Femur (tissue), 1 donor: ENCODE data around the gene CD59.
"Not testable (repeated sequence)": the region's sequence is repeated elsewhere in the genome, so short reads cannot be mapped to it uniquely, and the experiment has no call there.

Source experiments
- DNase-seq: peaks from one replicate; pipeline ENCODE4 v3.0.0-alpha.2; 2017

Gene CD59

DNA sequence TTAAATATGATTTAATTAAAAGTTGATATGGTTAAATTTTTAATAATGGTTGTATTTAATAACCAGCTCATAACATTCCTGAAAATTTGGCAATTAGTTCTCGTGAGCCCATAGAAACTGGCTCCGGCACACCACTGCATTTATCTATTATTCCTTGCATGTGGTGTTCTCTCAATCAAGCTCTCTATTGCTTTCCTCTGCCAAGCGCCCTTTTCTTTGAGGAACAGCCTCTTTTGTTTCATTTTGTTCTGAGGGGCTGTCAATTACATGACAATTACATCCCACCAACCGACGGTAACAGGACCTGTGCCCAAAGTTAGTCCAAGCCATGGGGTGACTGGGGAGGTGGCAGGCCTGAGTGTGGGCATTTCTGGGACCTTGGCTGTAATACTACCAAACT lies 43.7 kb downstream of the CD59 start:
- no peak for DNase-seq

DNA sequence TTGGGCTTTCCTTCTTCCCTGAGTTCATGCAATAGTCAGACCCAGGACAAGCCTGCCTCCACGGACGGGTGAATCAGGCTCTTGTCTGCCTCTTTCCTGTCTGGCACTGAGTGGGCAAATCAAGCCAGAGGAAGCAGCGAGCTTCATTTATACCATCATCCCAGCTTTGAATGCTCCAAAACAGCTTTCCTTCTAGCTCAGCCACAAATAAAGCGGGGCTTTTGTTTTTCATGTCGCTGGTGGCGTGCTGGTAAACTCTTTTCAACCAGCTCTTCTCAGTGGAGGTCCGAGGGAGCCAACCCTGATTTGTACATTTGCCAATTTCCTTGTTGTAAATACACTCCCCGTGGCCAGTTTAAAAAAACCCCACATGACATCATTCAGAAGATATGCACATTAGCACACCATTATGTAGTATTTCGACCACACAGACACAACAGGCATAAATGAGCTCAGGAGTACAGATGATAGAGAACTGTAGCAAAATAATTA lies 44.2 kb downstream of the CD59 start:
- peak; percentile 69 for DNase-seq

DNA sequence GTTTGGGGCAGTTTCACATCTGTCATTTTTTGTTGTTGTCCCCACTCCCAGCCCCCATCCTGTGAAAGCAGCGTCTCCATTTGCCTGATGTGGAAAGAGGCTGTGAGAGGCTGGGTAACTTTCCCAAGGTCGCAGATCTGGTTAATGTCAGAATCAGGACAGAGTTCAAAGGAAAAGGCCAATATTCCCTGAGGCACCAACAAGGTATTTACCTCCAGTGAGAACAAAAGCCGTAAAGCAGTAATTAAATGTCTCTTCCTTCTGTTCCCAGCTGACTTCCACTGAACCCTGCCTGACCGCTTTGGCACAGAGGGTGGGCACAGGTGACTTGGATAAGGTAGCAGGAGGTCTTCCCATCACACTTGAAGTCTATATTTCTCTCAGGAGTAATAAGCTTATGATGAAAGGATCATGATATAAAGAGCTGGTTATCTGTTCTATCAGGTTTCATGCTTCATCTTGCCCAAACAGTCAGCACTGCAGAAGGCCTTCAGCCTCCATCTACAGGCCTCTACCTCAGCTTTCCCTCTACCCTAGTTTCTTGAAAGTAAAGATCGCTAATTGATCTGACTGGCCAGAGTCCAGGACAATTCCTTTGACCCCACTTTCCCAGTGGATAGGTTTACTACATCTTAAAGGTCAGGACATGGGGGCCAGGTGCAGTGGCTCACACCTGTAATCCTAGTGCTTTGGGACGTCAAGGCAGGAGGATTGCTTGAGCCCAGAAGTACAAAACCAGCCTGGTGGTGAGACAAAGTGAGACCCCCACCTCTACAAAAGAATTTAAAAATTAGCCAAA lies 45.0 kb downstream of the CD59 start:
- no peak for DNase-seq

DNA sequence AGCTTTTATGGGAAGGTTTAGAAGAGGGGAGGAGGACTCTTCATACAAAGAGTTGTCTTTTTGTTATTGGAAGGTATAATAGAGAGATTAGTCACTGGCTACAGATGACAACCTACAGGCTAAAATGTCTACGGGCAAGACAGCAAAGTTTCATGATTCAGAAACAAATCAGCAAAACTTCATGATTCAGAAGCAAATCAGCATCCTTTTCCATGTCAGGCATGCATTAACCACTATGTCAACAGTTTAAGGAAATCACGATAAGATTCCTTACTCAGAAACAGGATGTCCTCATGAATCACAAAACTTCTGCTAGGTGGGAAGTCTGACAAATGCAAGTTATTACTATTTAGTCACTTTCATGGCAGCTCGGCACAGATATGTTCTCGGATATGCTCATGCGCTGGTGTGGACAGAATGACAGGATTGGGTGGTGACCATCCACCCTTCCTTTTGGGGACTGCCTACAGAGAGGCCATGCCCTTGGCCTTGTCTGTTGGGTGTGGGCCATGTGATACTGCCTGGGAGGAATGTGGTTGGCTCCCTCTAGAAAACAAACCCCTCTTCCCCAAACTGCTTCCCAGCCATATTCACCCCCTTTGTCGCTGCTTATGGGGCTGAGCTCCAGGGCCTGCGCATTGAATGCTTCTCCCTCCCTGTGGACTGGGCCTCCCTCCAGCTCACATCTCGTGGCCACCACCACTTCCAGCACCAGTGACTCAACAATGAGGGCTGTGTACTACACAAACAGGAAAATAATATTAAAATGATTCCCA lies 45.7 kb downstream of the CD59 start:
- no peak for DNase-seq

DNA sequence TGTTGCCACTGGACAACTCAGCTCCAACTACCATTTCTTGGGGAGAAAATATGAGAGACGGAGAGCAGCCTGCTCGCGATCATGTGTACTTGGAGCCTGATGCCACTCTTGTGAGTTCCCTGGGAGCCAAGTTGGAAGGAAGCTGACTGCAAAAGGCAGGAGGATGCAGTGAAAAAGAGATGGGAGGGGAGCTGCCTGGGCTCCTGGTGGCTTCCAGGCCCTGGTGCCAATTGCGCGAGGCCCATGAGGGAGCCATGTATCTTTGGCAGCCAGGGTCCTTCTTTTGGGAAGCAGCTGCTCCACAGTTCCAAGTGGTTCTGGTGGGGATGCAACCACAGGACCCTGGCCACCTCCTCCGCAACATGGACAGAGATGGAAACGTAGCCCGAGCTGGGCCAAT lies 46.7 kb downstream of the CD59 start:
- DNase-seq, result no peak

DNA sequence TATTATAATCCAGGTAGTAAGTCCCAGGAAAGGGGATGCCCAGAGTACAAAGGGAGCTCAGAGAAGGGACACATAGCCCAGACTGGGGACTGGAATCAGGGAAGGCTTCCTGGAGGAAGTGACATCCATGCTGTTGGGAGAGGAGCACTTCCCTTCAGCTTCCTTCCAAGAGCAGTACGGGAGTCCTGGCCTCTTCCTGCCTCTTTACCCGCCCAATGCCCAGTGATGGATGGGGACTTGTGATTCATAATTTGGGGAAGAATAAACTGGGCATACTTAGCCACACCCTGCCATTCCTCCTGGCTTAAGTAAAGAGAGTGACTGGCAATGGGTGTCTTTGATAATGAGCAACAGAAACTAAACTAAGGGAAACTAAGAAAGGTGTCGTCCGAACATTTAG lies 47.1 kb downstream of the CD59 start:
- no peak for DNase-seq

DNA sequence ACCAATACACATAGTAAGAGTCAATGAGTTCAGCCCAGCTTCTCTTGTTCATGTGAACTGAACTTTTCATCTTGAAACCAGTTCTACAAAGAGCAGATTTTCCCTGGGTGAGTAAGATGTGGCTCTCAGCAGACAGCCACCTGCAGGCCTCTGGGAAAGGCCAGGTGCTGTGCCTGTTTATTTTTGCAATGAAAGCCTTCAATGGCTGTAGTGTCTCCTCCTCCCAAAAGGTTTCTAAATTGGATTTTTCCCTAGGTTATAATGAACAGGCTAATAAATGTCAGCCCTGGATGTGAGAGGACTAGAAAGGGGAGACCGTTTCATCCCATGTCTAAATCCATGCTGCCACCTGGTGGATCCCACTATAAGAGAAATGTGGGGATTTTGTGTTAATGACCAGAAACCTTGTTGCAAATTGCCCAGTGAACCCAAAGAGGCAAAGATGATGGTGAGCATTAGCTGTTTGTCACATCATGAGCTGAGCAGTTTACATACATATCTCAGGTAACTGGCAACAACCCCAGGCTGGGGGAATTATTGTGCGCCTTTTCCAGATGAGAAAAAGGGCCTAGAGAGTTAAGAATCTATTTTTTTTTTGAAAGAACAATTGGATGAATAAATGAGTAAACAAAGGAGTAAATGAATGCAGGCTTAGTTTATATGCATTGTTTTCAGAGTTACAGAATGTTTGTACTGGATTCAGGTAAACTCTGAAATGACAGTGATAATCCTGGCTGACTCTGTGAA lies 48.3 kb downstream of the CD59 start:
- peak; percentile 53 for DNase-seq

DNA sequence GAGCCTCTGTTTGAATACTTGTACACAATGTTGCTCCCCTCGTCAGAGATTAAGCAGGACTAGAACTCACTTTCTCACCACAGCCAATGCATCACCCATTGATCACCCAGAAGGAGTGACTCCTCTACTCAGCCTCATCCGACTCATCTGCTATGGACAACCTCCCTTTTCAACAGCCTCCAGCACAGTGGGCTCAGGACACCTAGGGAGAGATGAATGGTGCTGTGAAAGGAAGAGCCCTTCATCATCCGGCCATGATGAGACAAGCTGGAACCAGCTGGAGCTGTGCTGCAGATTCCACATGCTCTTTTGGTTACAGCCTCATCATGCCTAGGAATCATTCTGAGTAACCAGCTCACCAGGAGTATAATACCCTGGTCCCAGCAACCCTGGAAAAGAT lies 51.1 kb downstream of the CD59 start:
- DNase-seq, result no peak

DNA sequence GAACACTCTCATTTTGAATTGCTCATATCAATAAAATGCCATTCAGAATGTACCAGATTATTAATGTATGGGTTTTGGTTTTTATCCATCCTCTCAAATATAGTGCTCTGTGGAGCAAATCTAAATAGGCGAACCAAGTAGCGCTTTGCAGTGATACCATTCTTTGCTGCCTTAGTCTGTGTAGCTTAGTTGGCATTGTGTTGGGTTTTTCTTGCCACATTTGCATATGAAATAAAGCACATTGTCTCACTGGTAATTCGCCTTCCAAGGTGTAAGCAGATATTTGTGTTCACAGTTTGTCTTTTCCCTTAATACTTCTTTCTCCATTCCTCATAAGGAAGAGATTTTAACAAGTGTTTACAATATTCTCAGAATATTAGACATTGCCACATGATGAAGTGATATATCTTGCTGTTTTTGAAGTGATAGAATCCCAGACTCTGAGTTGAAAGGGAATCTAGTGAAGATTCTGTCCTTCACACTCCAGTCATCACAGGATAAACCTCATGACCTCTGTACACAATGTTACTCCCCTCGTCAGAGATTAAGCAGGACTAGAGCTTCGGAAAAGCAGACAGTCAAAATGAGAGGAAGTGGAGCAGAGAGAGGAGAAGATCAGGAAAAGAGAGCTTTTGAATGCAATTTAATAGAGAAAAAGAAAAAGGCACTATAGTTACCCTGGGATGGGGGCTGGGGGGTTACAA lies 52.1 kb downstream of the CD59 start:
- DNase-seq, result no peak

DNA sequence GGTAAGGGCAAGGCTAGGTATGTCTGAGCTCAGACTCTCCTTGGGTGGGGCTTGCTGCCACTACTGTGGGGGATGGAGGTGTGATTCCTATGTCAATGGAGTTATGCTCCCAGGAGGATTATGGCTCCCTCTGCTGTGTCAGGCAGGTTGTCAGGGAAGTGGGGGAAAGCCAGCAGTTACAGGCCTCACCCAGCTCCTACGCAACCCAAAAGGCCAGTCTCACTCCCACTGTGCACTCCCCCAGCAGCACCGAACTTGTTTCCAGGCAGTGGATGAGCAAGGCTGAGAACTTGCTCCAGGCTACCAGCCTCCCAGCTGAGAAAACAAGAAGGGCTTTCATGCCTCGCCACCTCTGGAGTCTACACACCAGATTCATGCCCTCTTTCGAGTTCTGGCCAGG lies 53.8 kb downstream of the CD59 start:
- no peak for DNase-seq

DNA sequence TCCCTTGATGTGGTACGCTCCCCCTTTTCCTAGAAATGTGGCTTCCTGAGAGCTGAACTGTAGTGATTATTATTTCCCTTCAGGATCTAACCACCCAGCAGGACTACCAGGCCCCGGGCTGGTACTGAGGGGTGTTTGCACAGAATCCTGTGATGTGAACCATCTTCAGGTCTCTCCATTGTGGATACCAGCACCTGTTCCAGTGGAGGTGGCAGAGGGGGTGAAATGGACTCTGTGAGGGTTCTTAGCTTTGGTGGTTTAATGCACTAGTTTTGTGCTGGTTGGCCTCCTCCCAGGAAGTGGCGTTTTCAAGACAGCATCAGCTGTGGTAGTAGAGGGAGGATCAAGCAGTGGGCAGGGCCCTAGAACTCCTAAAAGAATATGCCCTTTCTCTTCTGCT lies 54.2 kb downstream of the CD59 start:
- no peak for DNase-seq

DNA sequence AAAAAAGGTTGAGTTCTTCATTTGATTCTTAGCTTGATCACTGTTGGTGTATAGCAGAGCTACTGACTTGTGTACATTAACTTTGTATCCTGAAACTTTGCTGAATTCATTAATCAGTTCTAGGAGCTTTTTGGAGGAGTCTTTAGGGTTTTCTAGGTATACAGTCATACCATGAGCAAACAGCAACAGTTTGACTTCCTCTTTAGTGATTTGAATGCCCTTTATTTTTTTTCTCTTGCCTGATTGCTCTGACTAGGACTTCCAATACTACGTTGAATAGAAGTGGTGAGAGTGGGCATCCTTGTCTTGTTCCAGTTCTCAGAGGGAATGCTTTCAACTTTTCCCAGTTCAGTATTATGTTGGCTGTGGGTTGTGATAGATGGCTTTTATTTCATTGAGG lies 57.6 kb downstream of the CD59 start:
- DNase-seq, result not testable (repeated sequence)

DNA sequence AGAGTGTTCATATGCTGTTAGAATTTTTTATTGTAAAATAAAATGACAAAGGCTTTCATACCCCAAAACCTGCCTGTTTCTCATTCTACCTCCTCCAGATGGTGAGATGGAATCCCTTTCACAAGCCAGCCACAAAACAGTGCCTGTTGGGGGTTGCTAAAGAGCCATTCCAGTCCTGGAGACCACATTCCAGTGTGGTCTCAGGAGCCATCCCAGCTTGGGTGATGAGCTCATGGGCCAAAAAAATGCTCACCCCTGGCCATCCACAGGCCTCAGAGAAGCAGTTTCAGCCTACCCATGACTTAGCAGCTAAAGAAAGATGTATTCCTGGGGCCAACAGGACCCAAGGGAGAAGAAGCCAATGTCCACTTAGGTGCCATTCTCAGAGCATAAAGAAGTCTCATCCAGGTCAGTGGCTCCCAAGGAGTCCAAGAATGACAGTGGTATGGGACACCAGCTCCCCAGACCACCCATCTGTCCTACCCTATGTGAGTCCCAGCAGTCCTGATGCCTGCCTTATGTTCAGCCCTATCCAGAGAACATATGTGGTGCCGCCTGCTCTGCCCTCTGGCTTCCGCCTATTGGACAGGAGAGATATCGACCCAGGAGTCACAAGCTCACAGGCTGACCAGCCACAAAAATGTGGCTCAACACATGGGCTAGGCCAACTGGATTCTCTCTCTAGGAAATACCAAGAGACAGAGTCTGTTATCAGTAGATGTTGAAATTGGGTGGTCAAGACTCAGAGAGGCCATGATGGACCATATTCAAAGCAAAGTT lies 62.0 kb downstream of the CD59 start:
- DNase-seq, result no peak

DNA sequence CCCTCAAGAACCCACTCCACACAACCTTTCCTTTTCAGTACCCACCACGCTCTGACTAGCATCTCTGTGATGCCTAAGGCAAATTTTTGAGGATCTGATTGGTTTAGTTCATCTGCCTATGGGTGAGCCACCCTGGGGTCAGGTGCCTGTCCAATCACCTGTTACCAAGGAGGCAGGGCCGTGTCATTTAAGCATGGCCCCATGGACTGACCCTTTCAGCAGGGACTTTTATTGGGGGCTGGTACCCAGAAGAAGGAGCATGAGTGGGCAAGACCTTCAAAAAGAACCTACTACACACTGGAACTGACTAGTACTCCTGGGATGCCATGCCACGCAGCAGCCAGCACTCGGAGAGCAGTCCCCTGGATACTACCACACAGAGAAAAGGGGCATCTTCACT lies 64.0 kb downstream of the CD59 start:
- no peak for DNase-seq

DNA sequence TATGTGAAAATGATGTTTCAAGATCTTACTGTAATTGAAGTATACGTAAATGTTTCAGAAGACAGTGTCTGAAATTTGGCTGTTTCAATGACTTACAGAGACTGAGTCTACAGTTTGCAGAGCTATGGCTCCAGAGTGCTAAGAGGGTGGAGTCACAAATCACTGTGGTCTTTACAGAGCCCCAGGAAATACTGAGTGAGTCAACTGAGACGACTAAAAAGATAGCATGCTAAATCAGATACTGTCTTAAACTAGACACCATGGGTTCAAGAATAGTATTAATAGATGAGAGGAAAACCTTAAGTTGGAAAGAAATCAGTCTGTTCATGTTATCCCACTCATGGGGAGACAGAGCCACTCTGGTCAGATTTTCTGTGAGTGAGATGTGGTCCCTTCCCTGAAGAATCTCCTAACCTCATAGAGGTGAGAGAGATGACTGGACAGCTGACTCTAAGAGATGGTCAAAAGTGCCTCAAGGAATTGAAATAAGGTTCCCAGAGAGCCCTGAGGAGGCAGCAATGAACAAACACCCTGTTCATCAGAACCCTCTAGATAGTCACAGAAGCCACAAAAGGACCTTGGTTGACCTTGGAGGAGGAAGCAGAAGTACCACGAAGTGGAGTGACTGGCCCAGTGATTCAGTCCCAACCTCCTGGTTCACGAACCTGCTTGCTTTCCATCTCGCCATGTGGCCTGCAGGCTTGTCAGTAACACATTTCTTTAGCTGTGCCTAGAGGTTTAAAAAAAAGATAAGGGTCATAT lies 65.8 kb downstream of the CD59 start:
- DNase-seq, result no peak

DNA sequence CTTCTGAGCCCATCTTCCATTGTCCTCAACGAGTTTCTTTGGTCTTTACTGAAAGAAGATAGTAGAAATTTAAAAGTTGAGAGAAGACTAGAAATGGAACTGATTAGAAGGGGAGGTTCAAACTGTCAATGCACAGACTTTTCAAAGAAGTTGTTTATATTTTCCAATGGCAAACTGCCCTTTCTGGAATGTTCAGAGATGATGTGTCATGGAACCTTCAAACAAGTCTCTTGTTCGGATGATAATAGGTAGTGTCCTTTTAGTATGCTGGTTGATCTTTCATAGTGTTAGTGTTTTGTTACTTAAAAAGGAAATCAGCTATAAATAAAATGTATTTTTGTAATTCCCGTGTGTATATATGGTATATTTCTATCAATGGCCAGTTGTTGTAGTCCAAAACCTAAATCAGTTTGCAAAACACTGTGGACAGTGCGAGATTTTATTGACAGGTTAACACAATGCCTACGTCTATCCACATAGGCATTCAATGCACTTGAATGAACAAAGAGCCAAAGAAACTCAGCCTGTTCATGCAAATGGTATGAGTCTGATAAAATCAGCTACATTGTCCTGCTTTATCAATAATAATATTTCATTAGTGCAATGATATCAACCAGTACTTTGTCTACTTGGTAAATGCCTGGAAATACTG lies 66.5 kb downstream of the CD59 start:
- no peak for DNase-seq

DNA sequence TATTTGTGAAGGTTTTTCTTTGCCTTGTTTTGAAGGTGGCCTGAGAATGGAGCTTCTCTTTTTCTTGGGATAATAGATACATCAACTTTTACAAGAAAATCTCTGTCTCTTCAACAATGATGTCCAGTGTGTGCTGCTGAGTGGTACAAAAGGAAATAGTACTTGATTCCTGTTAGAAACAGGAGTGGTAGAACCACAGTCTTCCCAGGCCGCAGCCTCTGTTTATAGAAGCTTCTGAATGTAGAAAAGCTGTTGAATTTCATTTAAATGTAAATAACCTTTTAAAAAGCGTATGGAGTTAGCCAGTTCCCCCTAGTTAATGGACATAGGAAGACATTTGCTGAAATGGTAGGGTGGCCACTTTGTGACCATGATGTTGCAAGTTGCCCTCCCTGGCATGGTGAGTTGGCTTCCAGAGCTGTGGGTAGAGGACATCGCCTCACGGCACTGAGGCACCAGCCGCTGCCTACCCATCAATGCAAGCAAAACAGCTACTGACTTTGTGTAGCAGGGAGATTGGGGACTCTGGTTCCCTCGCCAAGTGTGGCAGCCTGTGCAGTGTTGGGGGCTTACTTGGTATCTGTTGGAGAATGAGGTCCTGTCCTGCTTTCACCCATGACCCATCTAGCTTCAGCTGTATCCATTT lies 67.1 kb downstream of the CD59 start:
- no peak for DNase-seq

DNA sequence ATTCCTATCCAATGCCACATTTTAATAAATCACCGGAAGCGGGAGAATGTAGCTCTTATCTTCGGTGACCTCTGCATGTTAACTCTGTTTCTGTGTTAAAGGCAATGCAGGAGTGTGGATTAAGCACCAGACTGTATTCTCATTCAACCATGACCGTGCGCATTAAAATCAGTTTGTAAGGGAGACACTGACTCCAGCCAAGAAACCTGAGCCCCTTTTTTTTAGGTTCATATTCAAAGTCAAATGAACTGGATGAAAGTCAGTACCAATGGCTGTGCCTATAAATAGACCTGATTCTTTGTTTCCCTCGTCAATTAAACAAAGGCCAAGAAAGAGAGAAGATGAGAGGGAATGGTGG lies 67.8 kb downstream of the CD59 start:
- no peak for DNase-seq

DNA sequence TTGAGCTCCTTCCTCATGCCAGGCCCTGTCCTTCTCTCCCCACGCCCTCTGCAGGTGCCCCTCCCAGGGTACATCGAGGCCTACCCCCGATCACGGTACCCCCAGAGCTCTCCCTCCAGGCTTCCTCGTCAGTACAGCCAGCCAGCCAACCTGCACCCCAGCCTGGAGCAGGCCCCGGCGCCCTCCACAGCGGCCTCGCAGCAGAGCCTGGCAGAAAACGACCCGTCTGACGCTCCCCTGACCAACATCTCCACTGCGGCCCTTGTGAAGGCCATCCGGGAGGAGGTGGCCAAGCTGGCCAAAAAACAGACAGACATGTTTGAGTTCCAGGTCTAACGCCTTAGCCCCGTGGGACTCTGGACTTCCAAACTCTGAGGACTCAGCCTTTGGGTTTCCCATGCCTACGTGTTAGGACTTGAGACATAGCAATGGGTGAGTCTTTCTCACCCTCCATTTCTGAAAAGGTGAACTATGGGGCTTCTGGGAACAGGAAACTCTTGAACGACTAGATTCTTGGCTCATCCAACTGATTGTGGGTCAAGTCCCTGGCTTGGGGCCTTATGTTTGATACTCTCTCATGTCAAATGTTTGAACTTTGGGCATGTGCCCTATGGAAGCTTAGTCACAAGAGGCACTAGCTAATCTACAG lies 68.3 kb downstream of the CD59 start:
- DNase-seq, result no peak
